Activated T-helper 9 cell treated with anti-CD3 and anti-CD28 coated beads, Interleukin-2, amount 50 U/mL, for 16 hours (primary cell): ENCODE measurements around the gene TNFRSF1A.

Source experiments
- DNase-seq: peaks from one replicate; pipeline ENCODE4 v3.0.0-alpha.2; 2020; ENCODE audit warnings: low read depth

The TNFRSF1A gene

DNA sequence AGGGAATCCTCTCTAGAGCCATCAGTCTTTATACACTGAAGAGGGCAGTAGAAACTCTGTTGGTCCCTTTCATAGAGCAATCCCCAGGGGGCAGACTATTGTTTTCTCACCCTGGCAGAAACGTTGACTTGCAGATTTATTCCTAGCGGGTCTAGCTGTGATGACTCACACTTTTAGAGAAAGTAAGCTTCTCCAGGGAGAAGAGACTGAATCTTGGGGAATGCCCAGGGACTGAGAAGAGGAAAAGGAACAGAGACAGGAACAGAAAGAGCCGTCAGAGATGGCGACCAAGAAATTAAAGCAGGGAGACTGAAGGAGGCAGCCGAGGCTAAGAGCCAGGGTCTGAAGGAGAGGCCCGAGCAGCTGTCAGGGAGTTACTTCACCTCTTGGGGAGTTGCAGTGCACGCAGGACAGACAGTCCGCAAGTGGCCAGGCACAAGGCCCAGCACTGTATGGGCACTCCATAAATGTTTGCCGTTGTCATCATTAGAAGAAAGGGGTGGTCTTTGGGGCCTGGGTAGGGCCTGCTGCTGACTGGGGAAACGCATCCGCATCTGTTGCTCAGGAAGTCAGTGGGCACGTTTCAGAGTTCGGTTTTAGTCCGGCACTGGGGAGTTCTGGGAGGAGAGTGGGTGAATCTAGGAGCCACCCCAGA, 18.4 kb downstream of the TNFRSF1A start:
- DNase-seq: peak; percentile 15

DNA sequence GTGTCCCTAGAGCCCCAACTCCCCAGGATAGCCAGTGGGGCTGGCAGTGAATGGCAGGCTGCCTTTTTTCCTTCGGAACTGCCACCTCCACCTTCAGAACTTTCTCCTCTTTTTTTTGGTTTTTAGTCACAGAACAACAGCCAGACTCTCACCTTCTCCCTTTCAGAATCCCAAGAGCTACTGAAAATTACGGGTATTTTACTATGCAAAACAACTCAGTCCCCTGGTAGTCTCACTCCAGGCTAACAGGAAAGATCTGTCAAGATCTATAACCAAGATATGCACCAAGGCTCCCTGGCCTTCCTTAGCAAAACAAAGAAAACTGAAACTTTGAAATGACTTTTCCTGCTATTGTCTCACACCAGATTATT, 18.9 kb downstream of the TNFRSF1A start:
- DNase-seq: no peak

DNA sequence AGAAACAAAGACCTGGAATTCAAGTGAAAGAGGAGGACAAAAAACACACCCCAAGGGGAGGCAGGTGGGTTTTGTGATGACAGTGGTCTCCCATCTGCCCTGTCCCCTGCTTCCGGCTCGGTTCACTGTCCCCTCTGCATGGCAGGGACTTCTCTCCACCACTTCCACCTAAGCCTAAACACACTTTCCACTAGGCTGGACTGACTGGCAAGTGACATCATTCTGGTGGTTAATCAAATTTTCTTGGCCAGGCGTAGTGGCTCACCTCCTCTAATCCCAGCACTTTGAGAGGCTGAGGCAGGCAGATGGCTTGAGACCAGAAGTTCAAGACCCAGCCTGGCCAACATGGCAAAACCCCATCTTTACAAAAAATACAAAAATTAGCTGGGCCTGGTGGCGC, 19.5 kb downstream of the TNFRSF1A start:
- no peak for DNase-seq

DNA sequence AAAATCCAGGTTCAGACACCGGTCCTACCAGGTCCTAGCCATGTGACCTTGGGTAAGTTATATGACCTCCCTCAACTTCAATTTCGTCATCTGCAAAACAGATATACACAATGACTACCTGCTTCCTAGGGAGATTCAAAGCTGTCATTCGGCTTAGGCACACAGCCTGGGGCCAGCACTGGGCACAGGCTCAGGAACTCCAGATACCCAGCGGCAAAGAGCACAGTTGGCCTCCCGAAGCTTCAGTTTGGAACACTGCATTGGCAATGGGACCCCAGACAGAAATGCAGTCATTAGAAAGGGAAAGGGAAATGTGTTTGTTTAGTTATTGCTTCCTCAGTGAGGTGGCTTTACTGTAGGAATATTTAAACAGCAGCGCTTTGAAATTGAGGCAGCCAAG, 20.0 kb downstream of the TNFRSF1A start:
- no peak for DNase-seq

DNA sequence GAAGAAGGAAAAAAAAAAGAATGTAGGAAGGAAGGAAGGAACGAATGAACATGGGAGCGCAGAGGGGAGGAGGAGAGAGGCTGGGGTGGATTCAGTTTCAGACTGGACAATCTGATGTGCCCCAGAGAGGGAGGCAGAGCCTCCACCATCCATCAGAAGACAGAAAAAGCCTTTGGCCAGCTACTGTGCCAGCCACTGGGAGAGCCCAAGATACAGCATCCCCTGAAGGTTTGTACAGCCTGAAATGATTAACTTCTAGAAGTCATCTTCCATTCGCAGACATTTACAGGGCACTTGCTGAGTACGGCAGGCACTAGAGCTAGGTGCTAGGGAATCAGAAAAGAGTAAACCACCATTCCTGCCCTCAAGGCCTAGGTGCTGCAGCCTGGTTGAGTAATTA, 22.4 kb downstream of the TNFRSF1A start:
- DNase-seq: no peak

DNA sequence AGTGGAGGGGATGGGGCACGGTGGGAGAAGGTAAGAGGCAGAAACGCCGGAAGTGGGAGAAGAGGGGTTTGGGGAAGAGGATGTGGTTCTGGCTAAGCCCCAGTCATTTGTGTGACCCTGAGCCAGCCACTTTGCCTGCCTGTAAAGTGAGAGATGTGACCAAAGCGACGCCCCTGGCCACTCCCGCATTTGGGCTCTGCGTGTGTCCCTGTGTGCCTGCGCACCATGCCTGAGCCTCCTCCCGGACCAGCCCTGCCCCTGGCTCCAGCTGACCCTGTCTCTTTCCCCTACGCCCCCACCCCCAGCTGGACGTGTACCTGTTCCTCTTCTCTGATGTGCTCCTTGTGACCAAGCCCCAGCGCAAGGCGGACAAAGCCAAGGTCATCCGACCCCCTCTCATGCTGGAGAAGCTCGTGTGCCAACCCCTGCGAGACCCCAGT, 23.4 kb downstream of the TNFRSF1A start:
- DNase-seq: no peak

DNA sequence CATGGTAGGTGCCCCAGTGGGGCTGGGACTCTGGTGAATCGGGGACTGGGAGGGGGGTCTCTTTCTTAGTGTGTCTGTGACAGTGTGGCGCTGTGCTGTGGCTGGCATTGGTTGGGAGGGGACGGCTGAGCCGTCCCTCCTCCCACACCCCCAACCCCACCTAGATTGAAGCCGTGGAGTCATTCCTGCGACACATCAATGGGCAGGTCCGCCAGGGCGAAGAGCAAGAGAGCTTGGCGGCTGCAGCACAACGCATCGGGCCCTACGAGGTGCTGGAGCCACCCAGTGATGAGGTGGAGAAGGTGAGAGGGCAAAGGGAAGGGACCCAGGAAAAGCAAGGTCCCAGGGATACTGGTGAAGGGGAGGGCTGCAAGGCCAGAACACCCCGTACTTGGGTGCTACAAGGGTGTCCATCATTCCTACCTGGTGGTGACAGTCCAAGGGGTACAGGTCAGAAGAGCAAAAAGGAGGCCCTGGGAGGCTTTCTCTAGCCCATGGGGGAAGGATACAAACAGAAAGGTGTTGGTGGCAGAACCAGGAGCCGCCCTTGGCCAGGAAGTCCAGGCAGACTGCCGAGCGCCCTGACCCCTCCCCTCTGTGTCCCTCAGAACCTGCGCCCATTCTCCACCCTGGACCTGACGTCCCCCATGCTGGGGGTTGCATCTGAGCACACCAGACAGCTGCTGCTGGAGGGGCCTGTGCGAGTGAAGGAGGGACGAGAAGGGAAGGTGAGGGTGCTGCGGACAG, 24.0 kb downstream of the TNFRSF1A start:
- DNase-seq: no peak

DNA sequence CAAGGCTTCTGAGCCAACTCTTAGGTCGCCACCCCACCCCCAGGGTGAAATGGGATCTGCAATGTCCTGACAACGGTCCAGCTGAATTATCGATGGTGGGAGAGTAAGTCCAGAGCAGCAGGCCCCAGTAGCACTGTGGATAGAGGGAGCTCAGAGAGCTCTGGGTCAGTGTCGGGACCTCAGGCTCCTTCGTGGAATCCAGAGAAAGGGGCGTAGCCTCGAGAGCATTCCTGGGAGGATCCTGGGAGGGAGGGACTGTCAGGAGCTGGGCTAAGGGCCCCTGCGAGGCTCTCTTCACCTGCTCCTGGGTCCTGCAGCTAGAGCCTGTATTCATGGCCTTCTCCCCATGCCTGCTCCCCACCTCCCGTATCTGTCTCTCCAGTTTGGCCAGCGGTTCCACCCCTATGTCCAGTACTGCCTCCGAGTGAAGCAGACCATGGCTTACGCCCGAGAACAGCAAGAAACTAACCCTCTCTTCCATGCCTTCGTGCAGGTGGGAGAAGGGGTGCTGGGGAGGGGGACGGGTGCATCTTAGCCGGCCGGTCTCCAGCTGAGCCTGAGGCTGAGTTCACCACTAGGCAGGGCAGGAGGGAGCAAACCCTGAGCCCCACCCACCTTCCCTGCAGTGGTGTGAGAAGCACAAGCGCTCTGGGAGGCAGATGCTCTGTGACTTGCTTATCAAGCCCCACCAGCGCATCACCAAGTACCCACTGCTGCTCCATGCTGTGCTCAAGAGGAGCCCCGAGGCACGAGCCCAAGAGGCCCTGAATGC, 24.8 kb downstream of the TNFRSF1A start:
- no peak for DNase-seq

DNA sequence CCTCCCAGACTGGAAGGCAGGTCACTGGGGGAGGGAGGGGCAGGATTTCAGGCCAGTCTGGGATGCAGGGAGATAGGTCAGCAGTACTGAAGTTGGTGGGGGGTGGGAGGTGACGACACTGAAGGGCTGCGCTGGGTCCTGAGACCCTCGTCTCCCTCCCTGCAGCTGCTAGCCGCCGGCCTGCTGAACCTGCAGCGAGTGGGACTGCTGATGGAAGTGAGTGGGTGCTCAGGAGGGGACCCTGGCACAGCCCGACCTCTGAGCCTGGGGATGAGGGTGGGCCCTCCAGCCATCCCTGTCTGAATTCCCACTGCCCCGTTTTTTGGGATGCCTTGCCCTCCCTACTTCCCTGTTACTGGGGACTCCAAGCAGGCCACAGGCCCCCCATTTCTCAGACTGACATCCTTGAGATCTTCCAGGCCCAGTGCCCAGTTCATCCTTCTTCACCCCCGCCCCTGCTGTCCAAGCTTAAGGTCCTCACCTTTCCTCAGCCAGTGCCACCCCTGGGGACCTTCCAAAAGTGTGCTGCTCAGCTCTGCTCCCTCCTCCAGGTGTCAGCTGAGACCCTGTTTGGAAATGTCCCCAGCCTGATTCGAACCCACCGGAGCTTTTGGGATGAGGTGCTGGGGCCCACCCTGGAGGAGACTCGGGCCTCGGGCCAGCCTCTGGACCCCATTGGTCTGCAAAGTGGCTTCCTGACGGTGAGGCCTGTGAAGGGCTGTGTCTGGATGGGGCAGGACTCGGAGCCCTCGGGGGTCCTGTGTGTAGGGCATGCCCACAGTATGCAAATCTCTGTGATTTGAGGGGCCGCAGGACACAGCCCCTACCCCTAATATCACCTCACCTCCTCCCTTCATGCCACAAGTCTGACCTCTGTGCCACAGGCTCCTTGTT, 25.9 kb downstream of the TNFRSF1A start:
- no peak for DNase-seq

DNA sequence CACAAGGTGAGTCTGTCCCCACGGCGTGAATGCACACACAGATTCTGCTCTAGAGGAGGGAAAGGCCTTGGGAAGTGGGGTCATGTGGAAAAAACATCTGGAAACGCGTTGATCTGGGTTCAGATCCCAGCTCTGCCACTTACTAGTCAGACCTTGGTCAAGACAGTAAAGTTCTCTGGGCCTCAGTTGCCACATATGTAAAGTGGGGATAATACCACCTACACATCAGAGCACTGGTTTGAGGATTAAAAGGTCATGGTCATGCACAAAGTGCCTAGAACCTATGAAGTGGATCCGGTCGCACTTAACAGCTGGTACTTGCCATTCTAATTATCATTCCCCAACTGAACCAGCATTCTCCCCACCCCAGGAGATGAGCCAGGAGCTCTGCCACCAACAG, 26.7 kb downstream of the TNFRSF1A start:
- no peak for DNase-seq

DNA sequence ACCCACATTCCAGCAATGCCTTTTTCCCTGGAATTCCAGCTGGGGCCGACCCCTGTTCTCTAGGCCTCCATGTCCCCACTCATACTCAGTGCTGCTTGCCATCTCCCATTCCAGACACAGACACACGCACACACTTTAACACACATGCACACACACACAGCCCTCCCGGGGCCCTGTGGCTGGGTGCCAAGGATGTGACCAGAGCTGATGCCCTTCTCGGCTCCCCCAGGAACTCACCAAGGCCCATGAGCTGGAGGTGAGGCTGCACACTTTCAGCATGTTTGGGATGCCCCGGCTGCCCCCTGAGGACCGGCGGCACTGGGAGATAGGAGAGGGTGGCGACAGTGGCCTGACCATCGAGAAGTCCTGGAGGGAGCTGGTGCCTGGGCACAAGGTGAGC, 27.1 kb downstream of the TNFRSF1A start:
- DNase-seq: no peak

DNA sequence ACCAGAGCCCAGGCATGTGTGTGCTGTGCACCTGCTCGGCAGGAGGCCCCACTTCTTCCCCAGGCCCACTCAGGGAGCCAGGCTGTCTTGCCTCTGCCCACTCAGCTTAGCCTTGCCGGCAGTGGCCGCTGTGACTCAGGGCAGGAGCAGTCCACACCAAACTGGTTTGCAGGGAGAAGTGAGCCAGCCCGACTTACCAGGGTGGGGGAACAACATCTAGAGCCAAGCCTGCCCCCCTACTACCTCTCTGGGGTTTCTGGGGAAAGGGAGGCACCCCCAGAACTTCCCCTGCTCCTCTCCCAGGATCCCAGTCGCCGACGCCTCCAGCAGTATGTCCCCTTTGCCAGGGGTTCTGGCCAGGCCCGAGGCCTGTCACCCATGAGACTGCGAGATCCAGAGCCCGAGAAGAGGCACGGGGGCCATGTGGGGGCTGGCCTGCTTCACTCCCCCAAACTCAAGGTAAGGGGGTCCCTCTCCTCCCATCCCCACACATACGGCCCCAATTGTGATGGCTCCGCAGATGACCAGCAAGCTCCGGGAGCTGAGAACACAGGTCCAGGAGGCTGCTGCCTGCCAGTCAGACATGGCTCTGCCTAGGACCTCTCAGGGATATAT, 28.4 kb downstream of the TNFRSF1A start:
- DNase-seq: no peak

DNA sequence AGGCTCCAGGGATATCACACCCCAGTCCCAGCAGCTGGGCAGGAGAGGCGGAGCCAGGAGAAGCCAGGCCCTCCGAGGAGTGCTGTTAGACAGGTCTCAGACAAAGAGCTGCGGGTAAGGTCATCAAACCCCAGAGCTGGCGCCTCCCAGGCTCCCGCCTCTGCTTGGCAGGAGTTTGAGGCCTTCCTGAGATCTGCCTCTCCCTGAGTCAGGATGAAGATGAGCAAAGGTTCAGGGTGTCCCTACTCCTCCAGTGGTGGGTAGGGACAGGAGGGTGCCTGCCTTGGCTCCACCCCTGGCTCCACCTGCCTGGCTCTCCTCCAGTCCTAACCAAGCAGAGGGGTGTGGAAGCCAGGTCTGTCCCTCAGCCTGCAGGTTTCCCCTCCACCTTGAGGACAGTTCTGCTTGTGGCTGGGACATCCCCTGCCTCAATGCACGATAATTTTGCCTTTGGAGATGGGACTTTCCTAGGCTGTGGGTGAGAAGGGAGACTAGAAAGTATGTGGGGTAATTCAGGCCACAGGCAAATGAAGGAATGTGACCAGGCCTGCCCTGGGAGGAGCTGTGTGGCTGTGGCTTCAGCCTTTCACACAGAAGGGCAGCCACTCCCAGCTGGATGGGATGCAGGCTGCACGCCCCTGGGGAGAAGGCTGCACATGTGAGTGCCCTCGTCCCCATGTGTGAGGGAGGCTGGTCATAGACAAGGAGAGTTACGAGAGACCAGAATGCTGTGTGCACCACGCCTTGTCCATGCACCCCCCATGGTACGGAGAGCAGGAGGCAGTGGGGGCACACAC, 29.1 kb downstream of the TNFRSF1A start:
- DNase-seq: no peak

DNA sequence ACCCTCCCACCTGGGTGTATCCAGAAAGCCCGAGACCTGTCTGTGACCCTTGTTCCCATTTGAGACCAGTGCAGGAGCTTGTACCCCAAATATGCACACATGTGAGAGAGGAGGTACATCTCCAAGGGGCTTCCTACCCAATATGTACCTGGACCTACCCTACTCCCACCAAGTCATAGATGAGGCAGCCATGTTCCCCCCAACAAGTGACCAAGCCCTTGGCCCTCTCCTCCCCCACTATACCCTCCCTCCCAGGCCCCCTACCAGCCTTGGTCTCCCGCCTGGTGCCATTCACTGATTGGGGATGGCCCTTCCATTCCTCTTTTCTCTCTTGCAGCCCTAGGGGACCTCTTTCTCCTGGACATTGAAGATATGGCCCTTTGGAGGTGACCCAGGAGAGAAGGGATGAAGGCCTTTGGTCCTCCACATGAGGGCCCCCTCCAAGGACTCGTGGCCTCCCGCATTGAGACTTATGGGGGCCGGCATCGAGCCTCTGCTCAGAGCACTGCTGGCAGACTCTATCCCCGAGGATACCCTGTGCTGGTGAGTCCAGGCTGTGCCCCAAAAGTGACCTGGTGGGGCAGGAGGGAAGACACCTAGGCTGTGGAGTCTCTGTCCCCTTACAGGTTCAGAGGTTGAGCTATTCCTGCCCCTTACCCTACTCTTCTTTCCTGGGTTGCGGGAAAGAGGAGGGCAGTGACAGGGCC, 29.9 kb downstream of the TNFRSF1A start:
- DNase-seq: no peak

DNA sequence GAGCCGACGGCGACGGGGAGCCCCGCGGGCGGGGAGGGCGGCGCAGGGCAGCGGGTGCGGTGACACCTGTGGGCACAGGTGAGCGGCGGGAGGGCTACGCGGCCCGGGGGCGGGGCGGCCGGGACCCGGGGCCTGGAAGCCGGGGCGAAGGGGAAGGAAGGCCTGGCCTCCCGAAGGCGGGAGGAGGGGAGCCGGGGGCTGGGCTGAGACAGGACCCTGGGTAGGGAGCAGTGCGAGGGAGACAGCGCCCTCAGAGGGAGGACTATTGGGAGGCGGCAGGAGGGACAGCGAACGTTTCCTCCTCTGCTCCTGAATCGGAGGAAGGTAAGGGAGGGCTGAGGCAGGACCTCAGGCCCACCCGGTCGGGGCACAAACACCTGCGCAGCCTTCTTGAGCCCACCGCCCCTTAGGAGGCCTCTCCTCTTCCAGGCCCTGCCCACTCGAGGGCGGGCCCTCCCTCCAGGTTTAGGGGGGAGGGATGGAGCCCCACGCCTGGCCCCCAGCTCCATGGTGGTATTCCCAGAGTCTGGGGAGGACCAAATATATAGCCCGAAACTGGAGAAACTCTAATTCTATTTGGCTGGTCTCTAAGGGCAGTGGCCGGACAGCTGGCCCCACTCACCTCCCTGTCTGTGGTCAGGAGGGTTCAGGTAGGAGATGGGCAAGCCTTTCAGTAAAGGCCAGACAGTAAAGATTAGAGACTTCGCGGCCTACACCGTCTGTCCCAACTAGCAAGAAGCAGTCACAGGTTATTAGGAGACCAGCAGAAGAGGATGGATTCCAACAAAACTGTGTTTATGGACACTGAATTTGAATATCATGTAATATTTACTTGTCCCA, 30.9 kb downstream of the TNFRSF1A start:
- DNase-seq: no peak

DNA sequence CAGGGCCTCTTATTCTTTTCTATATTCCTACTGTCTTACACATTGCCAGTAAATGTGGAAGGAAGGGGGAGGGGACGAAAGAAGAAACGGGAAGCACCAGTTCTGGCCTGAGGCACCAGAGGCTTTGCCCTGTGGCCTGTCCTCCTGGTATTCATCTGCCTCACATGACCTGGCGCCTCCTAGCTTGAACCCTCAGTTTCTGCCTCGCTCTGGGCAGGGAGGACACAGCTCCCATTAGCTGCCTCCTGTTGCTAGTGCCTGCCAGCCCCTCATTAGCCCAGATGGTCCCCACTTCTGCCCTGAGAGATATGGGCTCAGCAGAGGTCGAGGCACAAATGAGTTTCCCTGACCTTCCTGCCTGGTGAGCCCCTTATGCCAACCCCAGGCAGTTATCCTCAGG, 34.3 kb downstream of the TNFRSF1A start:
- no peak for DNase-seq

DNA sequence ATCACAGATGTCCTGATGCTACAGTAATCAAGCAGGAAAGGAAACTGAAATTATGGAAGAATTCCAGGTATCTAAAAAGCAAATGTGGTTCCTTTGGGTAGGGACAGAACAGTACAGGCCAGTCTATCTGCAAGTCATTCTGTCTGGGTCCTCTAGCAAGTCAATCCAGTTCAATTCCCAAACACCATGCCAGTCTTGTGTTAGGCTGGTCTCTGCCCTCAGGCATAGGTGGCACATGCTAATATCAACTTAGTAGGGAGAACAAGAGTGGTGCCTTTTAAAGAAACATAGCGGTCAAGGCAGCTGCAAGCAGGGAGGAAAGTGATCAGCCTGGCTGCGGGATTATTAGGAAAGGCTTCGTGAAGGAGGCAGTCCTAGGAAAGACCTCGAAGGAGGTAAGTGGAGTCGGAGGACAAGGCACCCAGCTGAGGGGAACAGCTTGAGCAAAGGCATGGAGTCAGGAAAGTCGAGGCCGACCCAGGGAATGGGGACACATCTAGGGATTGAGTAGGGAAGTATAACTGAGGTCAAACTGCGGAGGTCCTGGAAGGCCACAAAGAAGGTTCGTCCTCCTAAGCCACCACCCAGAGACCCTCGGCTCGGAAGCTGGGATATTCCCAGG, 35.2 kb downstream of the TNFRSF1A start:
- DNase-seq: no peak

DNA sequence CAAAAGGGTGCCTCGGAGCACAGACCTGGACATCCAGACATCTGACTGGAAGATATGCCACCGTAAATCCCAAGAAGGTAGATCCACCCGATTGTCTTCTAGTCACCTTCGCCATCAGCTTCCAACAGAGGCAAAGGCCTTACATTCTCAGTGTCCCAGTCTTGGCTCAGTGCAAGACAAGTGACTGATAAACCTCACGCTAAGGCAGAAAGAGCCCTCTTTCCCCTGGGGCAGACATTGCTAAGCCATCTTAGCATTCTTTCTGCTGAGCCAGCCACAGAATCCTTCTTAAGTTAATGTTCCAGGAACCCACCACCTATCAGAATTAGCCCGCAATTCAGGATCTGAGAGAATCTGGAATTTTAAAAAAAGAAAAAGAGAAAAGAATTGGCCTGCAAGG, 35.7 kb downstream of the TNFRSF1A start:
- DNase-seq: no peak

DNA sequence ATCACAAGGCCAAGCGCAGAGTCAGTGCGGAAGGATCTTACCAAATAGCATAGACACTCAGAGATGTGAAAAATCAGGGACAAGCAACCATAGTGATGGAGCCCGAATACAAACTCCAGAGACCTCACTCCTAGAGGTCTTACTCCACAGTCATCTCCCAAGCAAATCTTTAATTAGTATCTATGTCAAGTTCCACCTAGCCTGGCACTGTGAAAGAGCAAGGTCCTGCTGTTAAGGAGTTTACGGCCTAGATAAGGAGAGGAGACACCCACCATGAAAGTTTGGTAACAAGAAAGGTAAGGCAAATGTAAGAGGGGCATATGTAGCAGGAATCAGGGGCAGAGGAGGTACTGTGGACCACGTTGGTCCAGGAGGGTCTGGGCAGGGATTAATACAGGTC, 38.8 kb downstream of the TNFRSF1A start:
- DNase-seq: no peak
